WTC11 (cell line): Measurements from ENCODE around the gene NDUFS7. TPM values are rescaled to one million over a fixed set of nuclear protein-coding genes. Genes with fewer than 3 reads are reported as not detected.

Source experiments
- ATAC-seq: fragments of 200-7000 bp; cut with Tn5 transposase; 2 replicates; pipeline ENCODE4 v1.10.0; 2021; ENCODE audit warnings: mild to moderate bottlenecking, moderate library complexity
- CTCF ChIA-PET: fragments of 300-600 bp; sonication (Branson Sonifier 250); formaldehyde crosslinking; loops from one replicate; lab custom pipeline; 2021; ENCODE audit warnings: antibody characterized with exemption; lab: Charles Lee
- POLR2A ChIA-PET: fragments of 350-600 bp; sonication (Branson Sonifier 250); formaldehyde crosslinking; loops from one replicate; lab custom pipeline; 2021; ENCODE audit warnings: antibody characterized with exemption; lab: Charles Lee
- DNase-seq: peaks from one replicate; pipeline ENCODE4 v3.0.0; 2021; ENCODE audit warnings: low spot score
- H3K27ac Mint-ChIP-seq: 2 replicates; pipeline ENCODE4 v1.8.0; 2021; ENCODE audit warnings: mixed read lengths
- H3K27me3 Mint-ChIP-seq: 2 replicates; pipeline ENCODE4 v1.8.0; 2021; ENCODE audit warnings: low read depth, mild to moderate bottlenecking, moderate library complexity, mixed read lengths
- H3K36me3 Mint-ChIP-seq: 2 replicates; pipeline ENCODE4 v1.8.0; 2021; ENCODE audit warnings: mixed read lengths
- H3K4me1 Mint-ChIP-seq: 2 replicates; pipeline ENCODE4 v1.8.0; 2022; ENCODE audit warnings: mixed read lengths
- H3K4me3 Mint-ChIP-seq: 2 replicates; pipeline ENCODE4 v1.8.0; 2021; ENCODE audit warnings: mild to moderate bottlenecking, moderate library complexity, mixed read lengths
- H3K9me3 Mint-ChIP-seq: 2 replicates; pipeline ENCODE4 v1.8.0; 2021; ENCODE audit warnings: mixed read lengths
- EMX1 ChIP-seq: fragments of 250-450 bp; sonication (Bioruptor Pico); IDR thresholded peaks from 2 replicates; pipeline ENCODE4 v1.8.0; 2021; ENCODE audit warnings: mild to moderate bottlenecking
- ESRRA ChIP-seq: sonication (generic); formaldehyde crosslinking; IDR thresholded peaks from 2 replicates; pipeline ENCODE4 v1.8.1; 2022; ENCODE audit warnings: mild to moderate bottlenecking, missing genetic modification reagents, borderline replicate concordance
- FOXK1 ChIP-seq: sonication (generic); formaldehyde crosslinking; IDR thresholded peaks from 2 replicates; pipeline ENCODE4 v1.8.0; 2022; ENCODE audit warnings: mild to moderate bottlenecking, moderate library complexity, missing genetic modification reagents
- GTF2I ChIP-seq: fragments of 250-450 bp; sonication (Bioruptor Pico); conservative IDR thresholded peaks from 2 replicates; pipeline ENCODE4 v1.4.0; 2021; ENCODE audit warnings: mild to moderate bottlenecking
- IRF2 ChIP-seq: sonication (generic); formaldehyde crosslinking; IDR thresholded peaks from 2 replicates; pipeline ENCODE4 v1.8.0; 2022; ENCODE audit warnings: low read depth, missing genetic modification reagents, borderline replicate concordance
- NFYB ChIP-seq: sonication (generic); formaldehyde crosslinking; conservative IDR thresholded peaks from 2 replicates; pipeline ENCODE4 v1.8.0; 2022; ENCODE audit warnings: low read depth, missing genetic modification reagents
- NR2C2 ChIP-seq: sonication (generic); formaldehyde crosslinking; IDR thresholded peaks from 2 replicates; pipeline ENCODE4 v1.8.0; 2022; ENCODE audit warnings: mild to moderate bottlenecking, missing genetic modification reagents
- SP1 ChIP-seq: sonication (generic); formaldehyde crosslinking; conservative IDR thresholded peaks from 2 replicates; pipeline ENCODE4 v1.8.1; 2022; ENCODE audit warnings: missing genetic modification reagents
- ZNF121 ChIP-seq: sonication (generic); formaldehyde crosslinking; IDR thresholded peaks from 2 replicates; pipeline ENCODE4 v1.8.0; 2023; ENCODE audit warnings: missing genetic modification reagents
- ZNF138 ChIP-seq: sonication (generic); formaldehyde crosslinking; conservative IDR thresholded peaks from 2 replicates; pipeline ENCODE4 v1.8.1; 2022; ENCODE audit warnings: mild to moderate bottlenecking, moderate library complexity, missing genetic modification reagents
- ZNF219 ChIP-seq: sonication (generic); formaldehyde crosslinking; IDR thresholded peaks from 2 replicates; pipeline ENCODE4 v1.8.0; 2023; ENCODE audit warnings: missing genetic modification reagents, mild to moderate bottlenecking, borderline replicate concordance
- total RNA-seq: library from RNA; stranded (reverse); gene quantifications from 3 replicates; pipeline ENCODE4 v1.2.3, GENCODE V29; 2021
- TF ChIP-seq, protein P1 (sequence below): fragments of 250-450 bp; sonication (Bioruptor Pico); IDR thresholded peaks from 2 replicates; pipeline ENCODE4 v1.9.0; 2021; ENCODE audit warnings: mild to moderate bottlenecking, borderline replicate concordance
- TF ChIP-seq, protein P2 (sequence below): sonication (generic); formaldehyde crosslinking; IDR thresholded peaks from 2 replicates; pipeline ENCODE4 v1.8.1; 2022; ENCODE audit warnings: mild to moderate bottlenecking, moderate library complexity, missing genetic modification reagents
- TF ChIP-seq, protein P3 (sequence below): sonication (generic); formaldehyde crosslinking; IDR thresholded peaks from 2 replicates; pipeline ENCODE4 v1.8.0; 2022; ENCODE audit warnings: mild to moderate bottlenecking, missing genetic modification reagents
- TF ChIP-seq, protein P4 (sequence below): sonication (generic); formaldehyde crosslinking; IDR thresholded peaks from 2 replicates; pipeline ENCODE4 v1.8.0; 2022; ENCODE audit warnings: mild to moderate bottlenecking, missing genetic modification reagents
- TF ChIP-seq, protein P5 (sequence below): fragments of 250-450 bp; sonication (Bioruptor Pico); IDR thresholded peaks from 2 replicates; pipeline ENCODE4 v2.1.2; 2022; ENCODE audit warnings: mild to moderate bottlenecking, moderate library complexity
- TF ChIP-seq, protein P6 (sequence below): sonication (generic); formaldehyde crosslinking; IDR thresholded peaks from 2 replicates; pipeline ENCODE4 v1.8.1; 2023; ENCODE audit warnings: mild to moderate bottlenecking, missing genetic modification reagents, moderate library complexity
- TF ChIP-seq, protein P7 (sequence below): fragments of 250-450 bp; sonication (Bioruptor Pico); conservative IDR thresholded peaks from 2 replicates; pipeline ENCODE4 v1.9.0; 2021; ENCODE audit warnings: mild to moderate bottlenecking

Gene NDUFS7
- total RNA-seq, 1 experiment from 2014 or later, result 136 TPM

DNA sequence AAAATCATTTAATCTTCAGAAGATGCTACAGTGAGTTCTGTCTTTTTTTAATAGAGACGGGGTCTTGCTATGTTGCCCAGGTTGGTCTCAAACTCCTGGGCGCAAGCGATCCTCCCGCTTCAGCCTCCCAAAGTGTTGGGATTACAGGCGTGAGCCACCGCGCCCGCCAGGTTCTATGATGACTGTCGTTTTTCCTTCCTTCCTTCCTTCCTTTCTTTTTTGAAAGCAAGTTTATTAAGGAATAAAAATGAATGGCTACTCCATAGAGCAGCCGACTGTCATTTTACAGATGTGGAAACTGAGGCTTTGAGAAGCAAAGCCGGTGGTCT lies 18.1 kb downstream of the NDUFS7 start:
- H3K4me3 Mint-ChIP-seq, result peak overlapping the region; percentile 57
- peaks cover 2% of the 10 kb centered on the region; the same call in 1 of the 2 replicates for H3K36me3 Mint-ChIP-seq
- no peak for DNase-seq
- ChIA-PET POLR2A (no interaction called here), CTCF (no interaction called here)
- H3K27me3 Mint-ChIP-seq, result peaks cover 6% of the 10 kb centered on the region; the same call in 1 of the 2 replicates
- no peaks in the 10 kb centered on the region for H3K9me3 Mint-ChIP-seq
- no peak overlapping the region for H3K27ac Mint-ChIP-seq
- H3K4me1 Mint-ChIP-seq, result peaks cover 12% of the 10 kb centered on the region
- ATAC-seq, result no peak
- peak; percentile 97 for TF ChIP-seq ZNF121 (CRISPR knock-in tag)
- TF ChIP-seq GTF2I (CRISPR knock-in tag), result peak; percentile 84
- no peak for TF ChIP-seq NR2C2 (CRISPR knock-in tag)
- no peak for TF ChIP-seq EMX1 (CRISPR knock-in tag)
- no peak for TF ChIP-seq NFYB (CRISPR knock-in tag)

DNA sequence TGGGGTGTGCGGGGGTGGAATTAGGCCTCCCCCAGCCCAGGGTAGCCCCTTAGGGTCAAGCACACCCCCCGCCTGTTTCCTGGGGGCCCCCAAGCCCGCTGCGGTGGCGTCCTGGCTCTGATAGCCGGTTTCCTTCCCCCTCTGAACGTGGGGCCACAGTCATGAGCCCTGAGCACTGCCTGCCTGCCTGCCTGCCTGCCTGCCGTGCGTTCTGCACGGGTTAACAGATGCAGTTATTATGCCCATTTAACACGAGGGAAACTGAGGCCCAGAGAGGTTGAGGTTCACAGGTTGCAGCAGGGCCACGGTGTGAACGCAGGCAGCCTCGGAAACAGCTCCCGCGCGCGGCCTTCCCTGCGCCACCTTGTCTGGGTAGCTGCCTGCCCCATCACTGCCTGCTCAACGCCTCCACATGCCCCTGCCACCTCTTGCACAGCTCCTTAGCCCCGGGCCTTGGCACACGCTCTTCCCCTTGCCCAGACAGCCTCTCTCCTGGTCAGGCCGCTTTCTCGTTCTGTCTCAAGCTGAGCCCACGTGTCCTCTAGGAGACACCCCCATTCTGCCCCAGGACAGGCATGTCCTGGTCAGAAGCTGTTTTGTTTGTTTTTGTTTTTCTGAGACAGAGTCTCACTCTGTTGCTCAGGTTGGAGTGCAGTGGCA lies 18.8 kb downstream of the NDUFS7 start:
- no peaks in the 10 kb centered on the region for H3K9me3 Mint-ChIP-seq
- TF ChIP-seq, protein P1, sequence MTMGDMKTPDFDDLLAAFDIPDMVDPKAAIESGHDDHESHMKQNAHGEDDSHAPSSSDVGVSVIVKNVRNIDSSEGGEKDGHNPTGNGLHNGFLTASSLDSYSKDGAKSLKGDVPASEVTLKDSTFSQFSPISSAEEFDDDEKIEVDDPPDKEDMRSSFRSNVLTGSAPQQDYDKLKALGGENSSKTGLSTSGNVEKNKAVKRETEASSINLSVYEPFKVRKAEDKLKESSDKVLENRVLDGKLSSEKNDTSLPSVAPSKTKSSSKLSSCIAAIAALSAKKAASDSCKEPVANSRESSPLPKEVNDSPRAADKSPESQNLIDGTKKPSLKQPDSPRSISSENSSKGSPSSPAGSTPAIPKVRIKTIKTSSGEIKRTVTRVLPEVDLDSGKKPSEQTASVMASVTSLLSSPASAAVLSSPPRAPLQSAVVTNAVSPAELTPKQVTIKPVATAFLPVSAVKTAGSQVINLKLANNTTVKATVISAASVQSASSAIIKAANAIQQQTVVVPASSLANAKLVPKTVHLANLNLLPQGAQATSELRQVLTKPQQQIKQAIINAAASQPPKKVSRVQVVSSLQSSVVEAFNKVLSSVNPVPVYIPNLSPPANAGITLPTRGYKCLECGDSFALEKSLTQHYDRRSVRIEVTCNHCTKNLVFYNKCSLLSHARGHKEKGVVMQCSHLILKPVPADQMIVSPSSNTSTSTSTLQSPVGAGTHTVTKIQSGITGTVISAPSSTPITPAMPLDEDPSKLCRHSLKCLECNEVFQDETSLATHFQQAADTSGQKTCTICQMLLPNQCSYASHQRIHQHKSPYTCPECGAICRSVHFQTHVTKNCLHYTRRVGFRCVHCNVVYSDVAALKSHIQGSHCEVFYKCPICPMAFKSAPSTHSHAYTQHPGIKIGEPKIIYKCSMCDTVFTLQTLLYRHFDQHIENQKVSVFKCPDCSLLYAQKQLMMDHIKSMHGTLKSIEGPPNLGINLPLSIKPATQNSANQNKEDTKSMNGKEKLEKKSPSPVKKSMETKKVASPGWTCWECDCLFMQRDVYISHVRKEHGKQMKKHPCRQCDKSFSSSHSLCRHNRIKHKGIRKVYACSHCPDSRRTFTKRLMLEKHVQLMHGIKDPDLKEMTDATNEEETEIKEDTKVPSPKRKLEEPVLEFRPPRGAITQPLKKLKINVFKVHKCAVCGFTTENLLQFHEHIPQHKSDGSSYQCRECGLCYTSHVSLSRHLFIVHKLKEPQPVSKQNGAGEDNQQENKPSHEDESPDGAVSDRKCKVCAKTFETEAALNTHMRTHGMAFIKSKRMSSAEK (CRISPR knock-in tag), result no peak
- no peak for TF ChIP-seq ESRRA (CRISPR knock-in tag)
- ATAC-seq, result no peak
- no peak overlapping the region for H3K27ac Mint-ChIP-seq
- H3K27me3 Mint-ChIP-seq, result peaks cover 6% of the 10 kb centered on the region; the same call in 1 of the 2 replicates
- DNase-seq, result no peak
- H3K4me1 Mint-ChIP-seq, result peaks cover 12% of the 10 kb centered on the region
- ChIA-PET CTCF (interaction anchor here (0.6 to 1.6 kb wide), 6 partner anchors 34 to 120 kb away, joined by 3 to 8 read pairs (median 4); no protein-coding TSS in a partner anchor), POLR2A (interaction anchor here (1.2 kb wide), 1 partner anchor 43 kb away, joined by 5 read pairs; no protein-coding TSS in a partner anchor)
- peak overlapping the region; percentile 43 for H3K4me3 Mint-ChIP-seq
- H3K36me3 Mint-ChIP-seq, result peaks cover 2% of the 10 kb centered on the region; the same call in 1 of the 2 replicates

DNA sequence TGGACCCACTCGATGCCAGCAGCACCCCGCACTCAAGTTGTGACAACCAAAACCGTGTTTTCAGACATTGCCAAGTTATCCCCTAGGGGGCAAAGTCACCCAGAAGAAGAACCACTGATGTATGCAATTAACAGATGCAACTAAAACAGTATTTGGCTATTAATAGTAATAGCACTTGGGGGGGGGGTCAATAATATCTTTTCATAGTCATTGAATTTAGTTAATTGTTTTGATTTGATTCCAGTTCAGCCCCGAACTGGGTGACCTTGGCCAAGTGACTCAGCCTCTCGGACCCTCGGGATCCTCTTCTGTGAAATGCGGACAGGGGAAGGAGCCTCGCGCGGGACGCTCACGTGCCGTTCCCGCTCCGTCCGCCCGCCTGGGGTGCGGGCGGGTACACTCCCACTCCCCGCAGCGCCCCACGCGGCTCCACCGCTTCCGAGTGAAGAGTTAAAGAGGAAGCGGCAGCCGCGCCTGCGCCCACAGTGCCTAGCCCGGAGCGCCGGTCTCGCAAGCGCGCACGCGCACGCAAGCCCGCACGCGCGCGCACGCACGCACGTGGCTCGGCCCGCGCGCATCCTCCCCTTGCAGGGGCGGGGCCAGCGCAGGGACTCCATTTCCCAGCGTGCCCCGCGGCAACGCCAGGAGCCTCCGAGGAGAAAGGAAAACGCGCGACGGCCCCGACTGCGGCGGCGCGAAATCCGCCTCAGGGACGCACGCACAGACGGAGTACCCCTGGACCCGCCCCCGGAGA lies 23.2 kb downstream of the NDUFS7 start:
- Mint-ChIP-seq H3K4me1 (peaks cover 43% of the 10 kb centered on the region), H3K27ac (peak overlapping the region; percentile 96), H3K27me3 (peaks cover 6% of the 10 kb centered on the region; the same call in 1 of the 2 replicates), H3K9me3 (no peaks in the 10 kb centered on the region), H3K4me3 (peak overlapping the region; percentile 71), H3K36me3 (peaks cover 16% of the 10 kb centered on the region)
- ChIA-PET POLR2A (no interaction called here), CTCF (interaction anchor here (1.4 kb wide), 1 partner anchor 43 kb away, joined by 3 read pairs; no protein-coding TSS in a partner anchor)
- DNase-seq, result peak; percentile 99
- ATAC-seq, result peak; percentile 82
- TF ChIP-seq, protein P2, sequence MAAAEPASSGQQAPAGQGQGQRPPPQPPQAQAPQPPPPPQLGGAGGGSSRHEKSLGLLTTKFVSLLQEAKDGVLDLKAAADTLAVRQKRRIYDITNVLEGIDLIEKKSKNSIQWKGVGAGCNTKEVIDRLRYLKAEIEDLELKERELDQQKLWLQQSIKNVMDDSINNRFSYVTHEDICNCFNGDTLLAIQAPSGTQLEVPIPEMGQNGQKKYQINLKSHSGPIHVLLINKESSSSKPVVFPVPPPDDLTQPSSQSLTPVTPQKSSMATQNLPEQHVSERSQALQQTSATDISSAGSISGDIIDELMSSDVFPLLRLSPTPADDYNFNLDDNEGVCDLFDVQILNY, result peak; percentile 81
- TF ChIP-seq, protein P3, sequence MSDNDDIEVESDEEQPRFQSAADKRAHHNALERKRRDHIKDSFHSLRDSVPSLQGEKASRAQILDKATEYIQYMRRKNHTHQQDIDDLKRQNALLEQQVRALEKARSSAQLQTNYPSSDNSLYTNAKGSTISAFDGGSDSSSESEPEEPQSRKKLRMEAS (CRISPR knock-in tag), result peak; percentile 78; the same call in 1 of the 2 replicates
- TF ChIP-seq IRF2 (CRISPR knock-in tag) (no peak), ZNF219 (no peak), FOXK1 (CRISPR knock-in tag) (peak; percentile 86), SP1 (CRISPR knock-in tag) (peak; percentile 100), ZNF138 (CRISPR knock-in tag) (no peak)
- TF ChIP-seq, protein P4, sequence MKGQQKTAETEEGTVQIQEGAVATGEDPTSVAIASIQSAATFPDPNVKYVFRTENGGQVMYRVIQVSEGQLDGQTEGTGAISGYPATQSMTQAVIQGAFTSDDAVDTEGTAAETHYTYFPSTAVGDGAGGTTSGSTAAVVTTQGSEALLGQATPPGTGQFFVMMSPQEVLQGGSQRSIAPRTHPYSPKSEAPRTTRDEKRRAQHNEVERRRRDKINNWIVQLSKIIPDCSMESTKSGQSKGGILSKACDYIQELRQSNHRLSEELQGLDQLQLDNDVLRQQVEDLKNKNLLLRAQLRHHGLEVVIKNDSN (CRISPR knock-in tag), result peak; percentile 74; the same call in 1 of the 2 replicates
- TF ChIP-seq, protein P5, sequence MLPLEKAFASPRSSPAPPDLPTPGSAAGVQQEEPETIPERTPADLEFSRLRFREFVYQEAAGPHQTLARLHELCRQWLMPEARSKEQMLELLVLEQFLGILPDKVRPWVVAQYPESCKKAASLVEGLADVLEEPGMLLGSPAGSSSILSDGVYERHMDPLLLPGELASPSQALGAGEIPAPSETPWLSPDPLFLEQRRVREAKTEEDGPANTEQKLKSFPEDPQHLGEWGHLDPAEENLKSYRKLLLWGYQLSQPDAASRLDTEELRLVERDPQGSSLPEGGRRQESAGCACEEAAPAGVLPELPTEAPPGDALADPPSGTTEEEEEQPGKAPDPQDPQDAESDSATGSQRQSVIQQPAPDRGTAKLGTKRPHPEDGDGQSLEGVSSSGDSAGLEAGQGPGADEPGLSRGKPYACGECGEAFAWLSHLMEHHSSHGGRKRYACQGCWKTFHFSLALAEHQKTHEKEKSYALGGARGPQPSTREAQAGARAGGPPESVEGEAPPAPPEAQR (CRISPR knock-in tag), result no peak
- TF ChIP-seq, protein P6, sequence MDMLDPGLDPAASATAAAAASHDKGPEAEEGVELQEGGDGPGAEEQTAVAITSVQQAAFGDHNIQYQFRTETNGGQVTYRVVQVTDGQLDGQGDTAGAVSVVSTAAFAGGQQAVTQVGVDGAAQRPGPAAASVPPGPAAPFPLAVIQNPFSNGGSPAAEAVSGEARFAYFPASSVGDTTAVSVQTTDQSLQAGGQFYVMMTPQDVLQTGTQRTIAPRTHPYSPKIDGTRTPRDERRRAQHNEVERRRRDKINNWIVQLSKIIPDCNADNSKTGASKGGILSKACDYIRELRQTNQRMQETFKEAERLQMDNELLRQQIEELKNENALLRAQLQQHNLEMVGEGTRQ, result peak; percentile 92
- TF ChIP-seq, protein P7, sequence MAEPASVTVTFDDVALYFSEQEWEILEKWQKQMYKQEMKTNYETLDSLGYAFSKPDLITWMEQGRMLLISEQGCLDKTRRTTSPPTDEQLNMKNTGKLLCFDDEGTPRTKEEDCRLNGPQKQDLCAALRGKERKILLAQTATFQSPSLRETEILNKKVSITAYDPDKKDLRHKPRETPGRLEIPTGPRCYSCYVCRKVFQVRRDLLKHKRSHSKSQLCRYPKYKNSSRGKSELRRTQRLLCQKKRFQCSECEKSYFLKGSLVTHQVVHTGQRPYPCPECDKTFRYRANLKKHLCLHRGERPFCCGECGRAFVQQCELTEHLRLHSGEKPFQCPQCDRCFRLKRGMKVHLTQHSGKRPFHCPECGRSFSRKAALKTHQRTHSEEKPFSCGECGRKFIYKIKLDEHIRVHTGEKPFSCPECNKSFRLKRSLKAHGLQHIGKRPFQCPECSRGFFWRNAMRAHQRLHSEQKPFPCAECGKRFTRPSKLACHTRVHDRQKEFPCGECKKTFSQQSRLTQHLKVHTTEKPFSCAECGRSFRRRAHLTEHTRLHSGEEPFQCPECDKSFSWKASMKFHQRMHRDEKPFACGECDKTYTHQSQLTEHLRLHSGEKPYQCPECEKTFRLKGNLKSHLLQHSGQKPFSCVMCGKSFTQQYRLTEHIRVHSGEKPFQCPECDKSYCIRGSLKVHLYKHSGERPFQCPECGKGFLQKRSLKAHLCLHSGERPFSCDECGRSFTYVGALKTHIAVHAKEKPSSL (CRISPR knock-in tag), result no peak
